Heart left ventricle (tissue), 16 donors: ENCODE data around the gene USP7. TPM values are rescaled to one million over a fixed set of nuclear protein-coding genes. Genes with fewer than 3 reads are reported as not detected.

Experiments used
- ATAC-seq, 4 donors: fragments of 200-7000 bp; cut with Tn5 transposase; one replicate each; pipeline ENCODE4 v1.9.1; 2020 to 2022; ENCODE audit warnings: moderate library complexity in 4 of 4, mild to moderate bottlenecking in 3 of 4, moderate number of reproducible peaks in 1 of 4
- DNase-seq, 5 donors: peaks; one replicate each; pipeline ENCODE4 v3.0.0-alpha.2; 2020
- H3K27ac ChIP-seq, 12 donors: fragments of 200-600 bp; sonication (generic) in 4 of 12; one replicate each; pipeline versions ENCODE4 v1.5.0 to v1.8.0; 2016 to 2022; ENCODE audit warnings: mild to moderate bottlenecking in 2 of 12
- H3K27me3 ChIP-seq, 9 donors: fragments of 200-600 bp; sonication (generic) in 2 of 9; one replicate each; pipeline versions ENCODE4 v1.5.1 to v1.8.0; 2016 to 2022; ENCODE audit warnings: mild to moderate bottlenecking in 3 of 9
- H3K36me3 ChIP-seq, 9 donors: fragments of 200-600 bp; sonication (generic) in 2 of 9; one replicate each; pipeline versions ENCODE4 v1.5.0 to v1.8.0; 2018 to 2022; ENCODE audit warnings: mild to moderate bottlenecking in 2 of 9
- H3K4me1 ChIP-seq, 12 donors: fragments of 200-600 bp; sonication (generic) in 4 of 12; one replicate each; pipeline versions ENCODE4 v1.5.0 to v1.8.0; 2016 to 2022; ENCODE audit warnings: mild to moderate bottlenecking in 3 of 12
- H3K4me3 ChIP-seq, 12 donors: fragments of 200-600 bp; sonication (generic) in 4 of 12; one replicate each; pipeline versions ENCODE4 v1.5.0 to v1.8.0; 2017 to 2022; ENCODE audit warnings: mild to moderate bottlenecking in 9 of 12, moderate library complexity in 4 of 12
- H3K9me3 ChIP-seq, 12 donors: fragments of 200-600 bp; sonication (generic) in 4 of 12; one replicate each; pipeline versions ENCODE4 v1.5.0 to v1.8.0; 2016 to 2022; ENCODE audit warnings: mild to moderate bottlenecking in 1 of 12
- CTCF ChIP-seq, 12 donors: fragments of 200-600 bp; sonication (generic) in 4 of 12; IDR thresholded peaks; one replicate each; pipeline versions ENCODE4 v1.5.0 to v1.8.0; 2018 to 2022; ENCODE audit warnings: antibody characterized with exemption in 12 of 12, mild to moderate bottlenecking in 5 of 12
- POLR2A ChIP-seq, 2 donors: fragments of 450-650 bp; IDR thresholded peaks; one replicate each; pipeline ENCODE4 v1.6.1; 2017; ENCODE audit warnings: antibody characterized with exemption in 2 of 2, mild to moderate bottlenecking in 2 of 2, moderate library complexity in 2 of 2
- WGBS, 4 donors: extraction: QIAGEN DNeasy Blood & Tissue Kit in 2 of 4; methylation state at CpG; one replicate each; pipeline versions ENCODE4 v1.1.5 to v1.1.7; 2013 to 2018; 5-methylcytosine and 5-hydroxymethylcytosine counted together
- intact Hi-C, 10 donors: fragments of 100-400 bp; cut with DNase I; formaldehyde crosslinking; loops; one replicate each; pipeline versions ENCODE4 v1.11.1 to v1.14.2; 2022
- polyA plus RNA-seq, 2 donors: library from polyadenylated mRNA; stranded (reverse); fragments of 200-250 nt; gene quantifications; one replicate each; pipeline ENCODE4 v1.2.3, GENCODE V29; 2013
- total RNA-seq, 9 donors: library from RNA; depleted of rRNA in 2 of 9; stranded (reverse); fragments of >200 nt in 2 of 9; fragmentation: NEBNext Ultra II Directional in 3 of 9; extraction: Animal tissue kit (Norgen Biotek cat#: 25700) in 3 of 9; gene quantifications; one replicate each; pipeline versions ENCODE4 v1.1.0 to v1.2.4, GENCODE V29; 2016 to 2023
- donor health status: ischemic (EF 13 %, LVEDD 7.1; RV severe dilation, severe dysfunction).
- donor health status: healthy with polysubstance abuse.
- donor health status: DM: no; HTN: yes; CAD: no.
- donor health status: DM: no; HTN: no; CAD: no.
- donor health status: ischemic (EF 25% LVEDD 6.9; RV normal size, moderate dysfunction).
- donor health status: ischemic (EF 25% LVEDD 5.7; RV mildly dilated, moderate dysfunction).
- donor health status: healthy.
- donor health status: DM: yes; HTN: yes; CAD: no.
- donor health status: ischemic (EF 35%, LVEDD 5.7; RV mildly dilated, moderate dysfunction).
- donor health status: nonischemic (EF 11% LVEDD 7.7; RV severe dilation, severe dysfunction).
- donor health status: DM: yes; HTN: yes; CAD: no.
- donor health status: PGD.
- donor health status: ischemic (EF 29% LVEDD 5.4; RV normal size, mild dysfunction).
- donor health status: nonischemic (EF 23%, LVEDD 6.1; RV moderate dilation, normal function).

Gene USP7
- total and polyA plus RNA-seq, 11 donors = 20.3 to 86.5 (median 66.2) TPM

- H3K4me3 ChIP-seq = no peak overlapping the region
- H3K36me3 ChIP-seq = peaks cover 0 to 56% (median 43%) of the 10 kb centered on the region in 9 donors
- peak overlapping the region in 1 of 12 donors; percentile 70 for H3K27ac ChIP-seq
- H3K27me3 ChIP-seq = no peaks in the 10 kb centered on the region
- 85 to 89% (median 86%) methylated on average over 21 to 26 of the region's 26 CpGs for WGBS, 4 donors
- H3K4me1 ChIP-seq = peaks cover 0 to 31% (median 18%) of the 10 kb centered on the region in 12 donors
- no peaks in the 10 kb centered on the region for H3K9me3 ChIP-seq
- DNase-seq (peak in 1 of 5 donors; percentile 21), ATAC-seq (no peak)
- intact Hi-C loops = no loop called here
- TF ChIP-seq POLR2A (IDR thresholded peaks at IDR 0.05) (no peak), CTCF (IDR thresholded peaks at IDR 0.05) (no peak)
These were observed 115.3 kb downstream of the USP7 start for GRCh38 chr16:8848231-8848938.

DNA sequence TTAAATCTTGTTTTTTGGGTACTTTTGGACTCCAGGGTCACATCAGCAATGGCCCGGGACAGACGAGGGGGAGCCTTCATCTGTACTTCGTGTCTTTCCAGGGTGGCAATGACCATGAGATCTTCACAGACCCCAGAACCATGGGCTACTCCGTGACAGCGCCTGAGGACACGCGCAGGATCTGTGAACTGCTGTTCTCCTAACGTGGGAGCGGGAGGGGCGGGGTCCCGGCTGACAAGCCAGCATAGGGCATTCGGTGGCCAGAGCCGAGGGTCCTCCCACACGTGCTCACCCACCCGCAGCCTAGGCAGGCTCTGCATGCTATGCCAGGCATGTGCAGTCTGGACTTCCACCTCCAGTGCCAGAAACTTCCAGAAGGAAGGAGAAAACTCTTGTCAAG is 116.1 kb downstream of the USP7 start:
- Histone ChIP-seq H3K27ac (no peak overlapping the region), H3K9me3 (no peaks in the 10 kb centered on the region), H3K36me3 (peaks cover 0 to 49% (median 36%) of the 10 kb centered on the region in 9 donors), H3K4me3 (no peak overlapping the region), H3K27me3 (no peaks in the 10 kb centered on the region), H3K4me1 (peaks cover 0 to 31% (median 18%) of the 10 kb centered on the region in 12 donors)
- intact Hi-C loops = no loop called here
- TF ChIP-seq CTCF (IDR thresholded peaks at IDR 0.05) (no peak), POLR2A (IDR thresholded peaks at IDR 0.05) (no peak)
- 89 to 99% (median 92%) methylated on average over 14 to 15 of the region's 15 CpGs for WGBS, 4 donors
- DNase-seq (peak in 1 of 5 donors; percentile 19), ATAC-seq (no peak)

- DNase-seq = no peak
- Histone ChIP-seq H3K27ac (no peak overlapping the region), H3K36me3 (peaks cover 0 to 44% (median 36%) of the 10 kb centered on the region in 9 donors), H3K4me3 (no peak overlapping the region), H3K27me3 (no peaks in the 10 kb centered on the region), H3K9me3 (no peaks in the 10 kb centered on the region), H3K4me1 (peaks cover 0 to 26% (median 15%) of the 10 kb centered on the region in 12 donors)
- no peak for TF ChIP-seq CTCF (IDR thresholded peaks at IDR 0.05)
- TF ChIP-seq POLR2A (IDR thresholded peaks at IDR 0.05) = no peak
- intact Hi-C loops = no loop called here
- 79 to 87% (median 83%) methylated on average over 13 of the region's 13 CpGs for WGBS, 4 donors
- ATAC-seq = no peak
These were observed 116.6 kb downstream of the USP7 start for GRCh38 chr16:8847145-8847544.

- intact Hi-C loops = no loop called here
- Histone ChIP-seq H3K4me1 (peaks cover 0 to 24% (median 15%) of the 10 kb centered on the region in 12 donors), H3K27me3 (no peaks in the 10 kb centered on the region), H3K4me3 (no peak overlapping the region), H3K27ac (no peak overlapping the region), H3K9me3 (no peaks in the 10 kb centered on the region), H3K36me3 (peaks cover 0 to 38% (median 34%) of the 10 kb centered on the region in 9 donors)
- ATAC-seq (no peak), DNase-seq (no peak)
- TF ChIP-seq POLR2A (IDR thresholded peaks at IDR 0.05) (no peak), CTCF (IDR thresholded peaks at IDR 0.05) (no peak)
- 86 to 96% (median 93%) methylated on average over 9 to 10 of the region's 10 CpGs for WGBS, 4 donors
These were observed 117.2 kb downstream of the USP7 start for GRCh38 chr16:8846401-8846932.
